Kidney (tissue), 14 donors: ENCODE data around the gene TBCK. TPM values are rescaled to one million over a fixed set of nuclear protein-coding genes. Genes with fewer than 3 reads are reported as not detected.

Experiments
- DNase-seq, 5 donors: peaks; one replicate each; pipeline ENCODE4 v3.0.0-alpha.2; 2013 to 2020
- FAIRE-seq: peaks from 2 replicates; lab custom pipeline; 2012; peaks lifted over from hg19 to GRCh38; lab: Jason Lieb, UNC
- H3K27ac ChIP-seq, 2 donors: one replicate each; pipeline ENCODE4 v1.7.0; 2013; ENCODE audit warnings: low read depth in 2 of 2, low read length in 2 of 2, inconsistent platforms in 1 of 2
- H3K27me3 ChIP-seq: one replicate; pipeline ENCODE4 v1.7.1; 2013; ENCODE audit warnings: low read length, inconsistent platforms; ENCODE audit not compliant: control insufficient read depth, insufficient read depth
- H3K36me3 ChIP-seq, 3 donors: one replicate each; pipeline versions ENCODE4 v1.7.0 to v1.7.1; 2013; ENCODE audit warnings: low read length in 3 of 3, control low read depth in 1 of 3, inconsistent platforms in 1 of 3; ENCODE audit not compliant: insufficient read depth in 3 of 3, control insufficient read depth in 2 of 3
- H3K4me1 ChIP-seq, 3 donors: one replicate each; pipeline versions ENCODE4 v1.7.0 to v1.7.1; 2013; ENCODE audit warnings: low read length in 3 of 3, inconsistent platforms in 1 of 3, low read depth in 1 of 3; ENCODE audit not compliant: control insufficient read depth in 2 of 3, insufficient read depth in 2 of 3
- H3K4me3 ChIP-seq, 3 donors: one replicate each; pipeline versions ENCODE4 v1.7.0 to v1.8.1; 2013; ENCODE audit warnings: low read length in 3 of 3, control low read depth in 1 of 3, inconsistent platforms in 1 of 3
- H3K9ac ChIP-seq, 3 donors: one replicate each; pipeline versions ENCODE4 v1.7.0 to v1.7.1; 2013; ENCODE audit warnings: low read length in 3 of 3, control low read depth in 1 of 3, inconsistent platforms in 1 of 3
- H3K9me3 ChIP-seq, 3 donors: one replicate each; pipeline versions ENCODE4 v1.7.0 to v1.7.1; 2013; ENCODE audit warnings: low read length in 3 of 3, control low read depth in 1 of 3, inconsistent platforms in 1 of 3; ENCODE audit not compliant: control insufficient read depth in 2 of 3, insufficient read depth in 1 of 3
- intact Hi-C: fragments of 100-400 bp; cut with DNase I; formaldehyde crosslinking; loops from one replicate; pipeline ENCODE4 v1.11.1; 2022
- polyA plus RNA-seq: library from polyadenylated mRNA; stranded (reverse); fragments of 350-450 nt; fragmentation: Illumina TruSeq; extraction: RNeasy Lipid Tissue Mini Kit (QIAGEN cat#74804); gene quantifications from one replicate; pipeline ENCODE4 v1.2.3, GENCODE V29; 2014; ENCODE audit warnings: low read depth, low replicate concordance; ENCODE audit not compliant: insufficient read depth
- total RNA-seq: library from RNA; stranded (reverse); fragmentation: NEBNext Ultra II Directional; extraction: Animal tissue kit (Norgen Biotek cat#: 25700); gene quantifications from one replicate; pipeline ENCODE4 v1.2.1, GENCODE V29; 2021
- TF ChIP-seq, protein P1 (sequence below): IDR thresholded peaks from 3 replicates; pipeline ENCODE4 v1.5.1; 2012; ENCODE audit warnings: mild to moderate bottlenecking, moderate library complexity, borderline replicate concordance; ENCODE audit not compliant: insufficient read depth; ENCODE audit errors: extremely low read depth
- donor health status: control.
- donor health status: control.
- donor health status: control.
- donor health status: control.
- donor health status: control.
- donor health status: DM: yes; HTN: yes; CAD: no.
- donor health status: Normal renal cell carcinoma (clear cell type).

The TBCK gene
- total and polyA plus RNA-seq, 2 donors from 2014 or later = 15.8 to 50.0 TPM

DNA sequence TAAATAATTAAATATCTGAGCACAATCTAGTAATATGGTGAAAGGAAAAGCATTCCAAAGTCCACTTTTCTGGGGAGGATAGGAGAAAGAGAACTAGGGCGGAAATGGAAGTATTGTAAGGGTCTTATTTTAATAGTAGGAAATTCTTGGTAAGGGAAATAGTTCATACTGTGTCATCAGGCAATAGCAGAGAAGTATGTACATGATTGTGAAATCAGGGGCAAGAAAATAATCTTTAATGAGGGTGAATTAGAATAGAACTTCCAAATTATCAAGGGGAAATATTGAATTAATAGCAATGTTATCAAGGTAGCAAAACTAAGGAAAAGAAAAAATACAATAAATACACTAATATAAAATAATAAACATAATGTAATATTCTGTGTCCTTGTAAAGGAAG, 37.8 kb upstream of the TBCK start:
- Histone ChIP-seq H3K9ac (no peak overlapping the region), H3K4me3 (no peak overlapping the region), H3K27ac (no peak overlapping the region), H3K36me3 (peaks cover under 1 to 5% (median 5%) of the 10 kb centered on the region in 3 donors), H3K9me3 (no peaks in the 10 kb centered on the region), H3K27me3 (no peaks in the 10 kb centered on the region), H3K4me1 (no peaks in the 10 kb centered on the region)
- TF ChIP-seq, protein P1, sequence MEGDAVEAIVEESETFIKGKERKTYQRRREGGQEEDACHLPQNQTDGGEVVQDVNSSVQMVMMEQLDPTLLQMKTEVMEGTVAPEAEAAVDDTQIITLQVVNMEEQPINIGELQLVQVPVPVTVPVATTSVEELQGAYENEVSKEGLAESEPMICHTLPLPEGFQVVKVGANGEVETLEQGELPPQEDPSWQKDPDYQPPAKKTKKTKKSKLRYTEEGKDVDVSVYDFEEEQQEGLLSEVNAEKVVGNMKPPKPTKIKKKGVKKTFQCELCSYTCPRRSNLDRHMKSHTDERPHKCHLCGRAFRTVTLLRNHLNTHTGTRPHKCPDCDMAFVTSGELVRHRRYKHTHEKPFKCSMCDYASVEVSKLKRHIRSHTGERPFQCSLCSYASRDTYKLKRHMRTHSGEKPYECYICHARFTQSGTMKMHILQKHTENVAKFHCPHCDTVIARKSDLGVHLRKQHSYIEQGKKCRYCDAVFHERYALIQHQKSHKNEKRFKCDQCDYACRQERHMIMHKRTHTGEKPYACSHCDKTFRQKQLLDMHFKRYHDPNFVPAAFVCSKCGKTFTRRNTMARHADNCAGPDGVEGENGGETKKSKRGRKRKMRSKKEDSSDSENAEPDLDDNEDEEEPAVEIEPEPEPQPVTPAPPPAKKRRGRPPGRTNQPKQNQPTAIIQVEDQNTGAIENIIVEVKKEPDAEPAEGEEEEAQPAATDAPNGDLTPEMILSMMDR = no peak
- intact Hi-C loops = no loop called here
- no peak for FAIRE-seq
- DNase-seq = no peak

DNA sequence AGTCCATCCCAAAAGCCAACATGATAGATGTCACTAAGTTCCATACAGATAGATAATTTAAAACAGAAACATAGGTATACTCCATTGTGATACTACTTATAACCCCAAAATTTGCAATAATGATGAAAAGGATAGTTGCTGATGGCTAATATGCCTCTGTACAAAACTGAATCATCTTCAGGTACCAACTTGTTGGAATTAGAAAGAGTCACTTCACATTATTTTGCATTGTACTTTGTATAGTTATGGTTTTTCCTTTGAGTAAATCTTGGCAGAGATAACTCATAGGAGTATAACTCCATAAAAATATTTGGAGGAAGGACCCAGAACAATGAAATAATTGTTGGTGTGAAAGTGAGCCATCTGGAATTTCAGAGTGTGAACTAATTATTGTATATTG, 35.0 kb upstream of the TBCK start:
- intact Hi-C loops = no loop called here
- H3K9ac ChIP-seq = no peak overlapping the region
- no peak overlapping the region for H3K27ac ChIP-seq
- no peaks in the 10 kb centered on the region for H3K4me1 ChIP-seq
- H3K27me3 ChIP-seq = no peaks in the 10 kb centered on the region
- DNase-seq (no peak), FAIRE-seq (no peak)
- no peaks in the 10 kb centered on the region for H3K9me3 ChIP-seq
- H3K36me3 ChIP-seq = peaks cover 4 to 9% (median 5%) of the 10 kb centered on the region in 3 donors
- H3K4me3 ChIP-seq = no peak overlapping the region
- TF ChIP-seq, protein P1 = no peak

DNA sequence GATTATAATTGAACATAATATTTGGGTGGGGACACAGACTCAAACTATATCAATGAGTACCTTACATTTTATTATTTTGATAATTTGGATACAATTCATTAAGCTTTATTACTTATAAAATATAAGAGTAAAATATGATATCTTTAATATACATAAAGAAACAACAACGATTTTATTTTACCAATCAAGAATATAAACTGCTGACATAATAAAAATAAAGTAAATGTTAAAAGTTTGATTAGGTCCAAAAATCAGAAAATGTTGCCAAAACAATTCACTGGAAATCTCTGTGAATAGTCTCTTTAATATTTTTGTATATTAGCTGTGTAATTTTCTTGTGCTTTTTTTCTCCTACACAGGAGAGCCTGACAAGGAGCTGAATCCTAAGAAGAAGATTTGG, 31.2 kb upstream of the TBCK start:
- no peak overlapping the region for H3K9ac ChIP-seq
- DNase-seq = no peak
- FAIRE-seq = no peak
- peaks cover 4 to 9% (median 5%) of the 10 kb centered on the region in 3 donors for H3K36me3 ChIP-seq
- H3K9me3 ChIP-seq = no peaks in the 10 kb centered on the region
- intact Hi-C loops = no loop called here
- H3K4me1 ChIP-seq = no peaks in the 10 kb centered on the region
- no peak overlapping the region for H3K27ac ChIP-seq
- TF ChIP-seq, protein P1 = no peak
- H3K4me3 ChIP-seq = no peak overlapping the region
- H3K27me3 ChIP-seq = no peaks in the 10 kb centered on the region

DNA sequence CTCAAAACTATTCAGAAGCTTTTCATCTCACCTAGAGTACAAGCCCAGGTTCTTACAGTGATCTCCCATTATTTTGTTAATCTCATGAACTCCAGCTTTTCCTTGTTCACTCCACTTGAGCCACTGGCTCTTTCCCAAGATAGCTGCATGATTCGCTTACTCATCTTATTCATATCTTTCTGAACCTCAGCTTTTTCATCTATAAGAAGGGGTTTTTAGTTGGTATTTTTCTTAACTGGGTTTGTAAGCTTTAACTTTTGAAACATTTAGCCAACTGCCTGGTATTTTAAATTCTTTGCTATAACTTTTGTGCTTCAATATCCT, 28.6 kb upstream of the TBCK start:
- H3K36me3 ChIP-seq = peaks cover 4 to 6% (median 4%) of the 10 kb centered on the region in 3 donors
- intact Hi-C loops = no loop called here
- FAIRE-seq (no peak), DNase-seq (no peak)
- no peaks in the 10 kb centered on the region for H3K9me3 ChIP-seq
- no peak overlapping the region for H3K4me3 ChIP-seq
- H3K4me1 ChIP-seq = no peaks in the 10 kb centered on the region
- no peaks in the 10 kb centered on the region for H3K27me3 ChIP-seq
- H3K9ac ChIP-seq = no peak overlapping the region
- H3K27ac ChIP-seq = no peak overlapping the region
- TF ChIP-seq, protein P1 = no peak
